Uterus (tissue), 4 donors: Measurements from ENCODE around the gene DUSP8. TPM values are rescaled to one million over a fixed set of nuclear protein-coding genes. Genes with fewer than 3 reads are reported as not detected.

Experiments
- DNase-seq, 2 donors: peaks; one replicate each; pipeline ENCODE4 v3.0.0-alpha.2; 2019 to 2020
- H3K27ac ChIP-seq, 2 donors: fragments of 200-600 bp; sonication (generic); 1 replicate in 1 of 2; 2 replicates in 1 of 2; pipeline ENCODE4 v1.5.1; 2016 to 2018
- H3K27me3 ChIP-seq, 2 donors: fragments of 200-600 bp; sonication (generic); one replicate each; pipeline ENCODE4 v1.5.1; 2018 to 2019; ENCODE audit warnings: control low read depth in 1 of 2
- H3K36me3 ChIP-seq, 2 donors: fragments of 200-600 bp; sonication (generic); one replicate each; pipeline ENCODE4 v1.5.1; 2019; ENCODE audit warnings: control low read depth in 1 of 2
- H3K4me1 ChIP-seq, 2 donors: fragments of 200-600 bp; sonication (generic); one replicate each; pipeline ENCODE4 v1.5.1; 2018 to 2019; ENCODE audit warnings: control low read depth in 1 of 2
- H3K4me3 ChIP-seq, 2 donors: fragments of 200-600 bp; sonication (generic); 1 replicate in 1 of 2; 2 replicates in 1 of 2; pipeline ENCODE4 v1.5.1; 2018 to 2019; ENCODE audit warnings: mild to moderate bottlenecking in 1 of 2
- H3K9me3 ChIP-seq, 2 donors: fragments of 200-600 bp; sonication (generic); one replicate each; pipeline ENCODE4 v1.5.1; 2019; ENCODE audit warnings: control low read depth in 1 of 2
- POLR2A ChIP-seq, 2 donors: fragments of 450-650 bp; IDR thresholded peaks; one replicate each; pipeline ENCODE4 v1.6.1; 2016; ENCODE audit warnings: antibody characterized with exemption in 2 of 2, mild to moderate bottlenecking in 1 of 2, moderate library complexity in 1 of 2
- intact Hi-C: fragments of 100-400 bp; cut with DNase I; formaldehyde crosslinking; loops from one replicate; pipeline ENCODE4 v1.15.1; 2023; ENCODE audit warnings: low total_unique reads
- total RNA-seq, 4 donors: library from RNA; depleted of rRNA in 3 of 4; stranded (reverse); fragments of >200 nt in 3 of 4; gene quantifications; one replicate each; pipeline versions ENCODE4 v1.1.0 to v1.2.4, GENCODE V29; 2014 to 2023
- TF ChIP-seq, protein P1 (sequence below), 4 experiments: fragments of 200-600 bp in 2 of 4; fragments of 450-650 bp in 2 of 4; sonication (generic) in 2 of 4; IDR thresholded peaks; one replicate each; pipeline ENCODE4 v1.5.1; 2016 to 2019; ENCODE audit warnings: antibody characterized with exemption in 4 of 4, mild to moderate bottlenecking in 2 of 4, moderate library complexity in 1 of 4
- donor health status: DM: yes; HTN: yes; CAD: no.

DUSP8 gene
- total RNA-seq, 4 donors from 2014 or later = under 0.01 to 21.7 (median 3.1) TPM

DNA sequence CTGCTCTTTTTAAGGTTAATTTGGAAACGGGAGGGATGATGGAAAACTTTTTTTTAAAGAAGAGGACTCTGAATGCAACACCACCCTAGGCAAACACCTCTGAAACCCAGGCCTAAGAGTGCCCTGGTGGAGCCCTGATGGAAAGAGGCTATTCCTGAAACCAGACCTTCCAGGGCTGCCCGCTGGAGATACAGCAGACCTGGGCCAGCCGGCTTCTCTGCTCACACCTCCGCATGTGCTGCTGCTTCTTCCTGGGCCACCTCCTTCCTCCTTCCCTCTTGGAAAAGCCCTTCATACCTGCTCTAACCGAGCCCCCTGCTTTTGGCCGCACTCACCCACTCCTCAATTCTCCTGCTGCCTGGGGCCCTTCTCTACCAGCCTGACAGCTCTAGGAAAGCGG lies 37.9 kb downstream of the DUSP8 start:
- Histone ChIP-seq H3K4me1 (peaks cover 8 to 23% of the 10 kb centered on the region in 2 donors), H3K9me3 (no peaks in the 10 kb centered on the region), H3K36me3 (no peaks in the 10 kb centered on the region), H3K4me3 (no peak overlapping the region), H3K27ac (no peak overlapping the region), H3K27me3 (no peaks in the 10 kb centered on the region)
- no peak for TF ChIP-seq POLR2A (IDR thresholded peaks at IDR 0.05)
- TF ChIP-seq, protein P1, sequence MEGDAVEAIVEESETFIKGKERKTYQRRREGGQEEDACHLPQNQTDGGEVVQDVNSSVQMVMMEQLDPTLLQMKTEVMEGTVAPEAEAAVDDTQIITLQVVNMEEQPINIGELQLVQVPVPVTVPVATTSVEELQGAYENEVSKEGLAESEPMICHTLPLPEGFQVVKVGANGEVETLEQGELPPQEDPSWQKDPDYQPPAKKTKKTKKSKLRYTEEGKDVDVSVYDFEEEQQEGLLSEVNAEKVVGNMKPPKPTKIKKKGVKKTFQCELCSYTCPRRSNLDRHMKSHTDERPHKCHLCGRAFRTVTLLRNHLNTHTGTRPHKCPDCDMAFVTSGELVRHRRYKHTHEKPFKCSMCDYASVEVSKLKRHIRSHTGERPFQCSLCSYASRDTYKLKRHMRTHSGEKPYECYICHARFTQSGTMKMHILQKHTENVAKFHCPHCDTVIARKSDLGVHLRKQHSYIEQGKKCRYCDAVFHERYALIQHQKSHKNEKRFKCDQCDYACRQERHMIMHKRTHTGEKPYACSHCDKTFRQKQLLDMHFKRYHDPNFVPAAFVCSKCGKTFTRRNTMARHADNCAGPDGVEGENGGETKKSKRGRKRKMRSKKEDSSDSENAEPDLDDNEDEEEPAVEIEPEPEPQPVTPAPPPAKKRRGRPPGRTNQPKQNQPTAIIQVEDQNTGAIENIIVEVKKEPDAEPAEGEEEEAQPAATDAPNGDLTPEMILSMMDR (IDR thresholded peaks at IDR 0.05) = no peak
- DNase-seq = no peak
- intact Hi-C loops = no loop called here

DNA sequence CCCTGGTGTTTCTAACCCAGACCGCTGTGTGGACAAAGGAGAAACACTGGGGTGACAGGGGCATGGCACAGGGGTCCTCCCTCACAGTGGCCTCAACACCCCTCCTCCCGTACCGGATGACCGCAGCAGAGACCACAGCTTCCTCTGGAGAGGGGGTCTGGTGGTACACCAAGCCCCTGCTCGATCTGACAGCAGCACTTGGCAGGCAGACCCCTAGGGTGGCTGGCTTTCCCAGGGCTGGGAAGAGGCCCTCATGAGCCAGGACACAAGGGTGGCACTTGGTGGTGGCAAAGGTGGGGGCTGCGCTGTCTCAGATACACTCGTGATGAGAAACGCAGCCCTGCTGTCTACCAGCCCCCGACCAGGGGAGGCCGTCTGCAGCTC lies 38.7 kb downstream of the DUSP8 start:
- Histone ChIP-seq H3K9me3 (no peaks in the 10 kb centered on the region), H3K4me1 (peaks cover 8 to 23% of the 10 kb centered on the region in 2 donors), H3K4me3 (no peak overlapping the region), H3K27me3 (no peaks in the 10 kb centered on the region), H3K27ac (peak overlapping the region in 1 of 2 donors; percentile 49), H3K36me3 (no peaks in the 10 kb centered on the region)
- intact Hi-C loops = no loop called here
- TF ChIP-seq, protein P1 (IDR thresholded peaks at IDR 0.05) = no peak
- TF ChIP-seq POLR2A (IDR thresholded peaks at IDR 0.05) = no peak
- DNase-seq = no peak

DNA sequence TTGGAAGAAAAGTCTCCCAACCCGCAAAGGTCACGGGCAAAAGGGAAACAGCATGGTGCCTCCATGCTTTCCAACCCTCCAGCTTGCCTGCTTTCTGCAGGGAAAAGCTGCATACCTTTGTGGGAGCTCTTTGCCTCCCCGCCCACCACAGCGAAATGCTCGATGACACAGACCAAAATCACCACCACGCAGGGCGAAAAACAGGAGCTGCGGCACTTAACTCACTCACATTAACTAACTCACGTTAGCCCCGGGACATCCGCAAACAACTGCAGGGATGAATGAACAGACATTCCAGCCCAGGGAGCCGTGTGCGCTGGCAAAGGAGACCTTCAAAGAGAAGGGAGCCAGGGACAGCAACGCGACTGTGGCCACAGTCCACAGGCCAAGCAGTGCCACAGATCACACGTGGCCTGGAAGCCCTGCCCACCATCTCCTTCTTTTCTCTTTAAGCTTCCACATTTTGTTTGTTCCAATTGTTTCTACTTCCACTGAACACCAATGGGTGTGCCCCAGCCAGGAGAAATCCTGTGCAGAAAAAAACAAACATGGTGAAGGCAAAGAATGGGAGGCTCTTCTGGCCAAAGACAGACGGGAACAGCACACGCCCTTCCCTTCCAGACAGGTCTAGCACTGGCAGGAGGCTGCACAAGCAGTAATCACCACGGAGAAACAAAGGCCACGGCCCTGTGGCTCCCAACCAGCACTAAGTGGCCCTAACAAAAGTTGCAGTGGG lies 39.3 kb downstream of the DUSP8 start:
- no peaks in the 10 kb centered on the region for H3K27me3 ChIP-seq
- H3K4me3 ChIP-seq = no peak overlapping the region
- intact Hi-C loops = no loop called here
- TF ChIP-seq, protein P1 (IDR thresholded peaks at IDR 0.05) = no peak
- no peak for TF ChIP-seq POLR2A (IDR thresholded peaks at IDR 0.05)
- no peaks in the 10 kb centered on the region for H3K9me3 ChIP-seq
- H3K27ac ChIP-seq = peak overlapping the region; percentile 37 to 49
- no peak for DNase-seq
- H3K4me1 ChIP-seq = peaks cover 8 to 23% of the 10 kb centered on the region in 2 donors
- no peaks in the 10 kb centered on the region for H3K36me3 ChIP-seq

DNA sequence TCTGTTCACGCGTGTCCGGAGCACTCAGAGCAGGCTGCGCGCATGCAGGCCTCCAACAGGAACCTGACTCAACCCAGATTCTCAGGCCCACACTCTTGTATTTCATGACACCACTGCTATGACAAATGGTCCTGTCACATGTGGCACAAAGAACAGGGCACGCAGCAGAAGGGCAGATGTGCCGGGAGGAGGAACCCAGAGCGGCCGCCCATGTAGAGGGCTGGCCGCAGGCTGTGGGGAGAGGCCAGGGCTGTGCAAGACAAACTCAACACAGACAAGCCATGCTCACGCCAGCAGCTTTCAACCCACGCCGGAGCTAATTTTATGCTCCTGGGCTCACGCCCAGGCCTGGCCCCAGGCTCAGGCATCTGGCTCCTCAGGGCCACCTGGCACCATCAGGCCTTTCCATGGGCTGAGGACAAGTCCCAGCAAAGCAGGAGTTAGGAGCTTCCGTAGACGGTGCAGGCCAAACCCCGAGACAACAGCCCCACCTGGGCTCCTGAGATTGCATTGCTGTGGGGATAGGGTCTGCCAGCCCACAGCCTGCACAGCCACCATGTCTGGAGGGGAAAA lies 40.0 kb downstream of the DUSP8 start:
- peak in 1 of 2 donors; percentile 62 for DNase-seq
- Histone ChIP-seq H3K27ac (peak overlapping the region; percentile 20 to 37), H3K4me3 (no peak overlapping the region), H3K27me3 (no peaks in the 10 kb centered on the region), H3K36me3 (no peaks in the 10 kb centered on the region), H3K4me1 (peaks cover 8 to 23% of the 10 kb centered on the region in 2 donors), H3K9me3 (no peaks in the 10 kb centered on the region)
- no peak for TF ChIP-seq POLR2A (IDR thresholded peaks at IDR 0.05)
- TF ChIP-seq, protein P1 (IDR thresholded peaks at IDR 0.05) = no peak
- intact Hi-C loops = no loop called here

DNA sequence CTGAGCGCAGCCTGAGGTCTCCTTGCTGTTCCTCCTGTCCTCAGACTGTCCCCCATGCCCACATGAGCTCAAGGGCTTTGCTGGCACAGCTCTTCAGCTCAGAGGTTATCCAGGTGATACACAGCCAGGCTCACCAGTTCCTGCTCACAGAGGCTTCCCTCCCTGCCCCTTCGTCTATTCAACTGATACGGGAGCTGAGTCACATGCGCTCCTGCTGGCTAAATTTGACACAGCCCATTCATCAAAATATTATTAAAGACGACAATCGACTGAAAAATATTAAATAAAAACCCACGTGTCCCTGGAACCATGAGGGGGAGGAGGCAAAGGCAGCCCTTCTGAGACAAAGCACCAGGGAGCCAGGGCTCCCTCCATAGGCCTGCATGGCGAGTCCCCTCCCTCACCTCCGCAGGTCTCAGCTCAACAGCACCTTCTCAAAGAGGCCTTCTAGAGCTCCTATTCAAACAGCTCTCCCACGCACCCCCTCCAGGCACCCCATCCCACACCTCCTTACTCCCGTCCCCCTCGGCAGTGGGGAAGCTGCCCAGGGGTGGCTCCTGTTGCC lies 40.5 kb downstream of the DUSP8 start:
- no peak for TF ChIP-seq POLR2A (IDR thresholded peaks at IDR 0.05)
- TF ChIP-seq, protein P1 (IDR thresholded peaks at IDR 0.05) = no peak
- H3K27ac ChIP-seq = peak overlapping the region; percentile 20 to 37
- DNase-seq = no peak
- no peaks in the 10 kb centered on the region for H3K27me3 ChIP-seq
- H3K9me3 ChIP-seq = no peaks in the 10 kb centered on the region
- H3K36me3 ChIP-seq = no peaks in the 10 kb centered on the region
- no peak overlapping the region for H3K4me3 ChIP-seq
- H3K4me1 ChIP-seq = peaks cover 8 to 23% of the 10 kb centered on the region in 2 donors
- intact Hi-C loops = no loop called here
